Thyroid gland (tissue), 4 donors: ENCODE results near the gene BPIFA1.

Source experiments
- POLR2A ChIP-seq, 2 donors: fragments of 450-650 bp; IDR thresholded peaks; one replicate each; pipeline ENCODE4 v1.6.1; 2017; ENCODE audit warnings: antibody characterized with exemption in 2 of 2, mild to moderate bottlenecking in 2 of 2, moderate library complexity in 1 of 2
- TF ChIP-seq, protein P1 (sequence below), 6 experiments: fragments of 200-600 bp in 3 of 6; fragments of 450-650 bp in 3 of 6; sonication (generic) in 3 of 6; IDR thresholded peaks; one replicate each; pipeline ENCODE4 v1.5.1; 2016 to 2019; ENCODE audit warnings: antibody characterized with exemption in 6 of 6, mild to moderate bottlenecking in 2 of 6, inconsistent platforms in 1 of 6, moderate library complexity in 1 of 6

DNA sequence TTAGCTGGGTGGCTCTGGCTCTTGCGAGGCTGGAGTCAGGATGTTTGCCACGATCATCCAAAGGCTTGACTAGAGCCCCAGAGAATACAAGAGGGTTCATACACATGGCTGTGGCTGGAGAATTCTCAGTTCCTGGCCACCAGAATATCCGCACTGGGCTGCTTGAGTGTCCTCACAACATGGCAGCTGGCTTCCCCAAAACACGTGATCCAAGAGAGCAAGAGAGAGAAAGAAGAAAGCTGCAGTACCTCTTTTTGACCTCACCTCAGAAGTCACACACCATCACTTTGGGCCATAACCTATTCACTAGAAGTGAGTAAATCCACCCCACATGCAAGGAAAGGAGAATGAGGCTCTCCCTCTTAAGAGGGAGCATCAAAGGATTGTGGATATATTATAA, 25.7 kb downstream of the BPIFA1 start:
- TF ChIP-seq, protein P1, sequence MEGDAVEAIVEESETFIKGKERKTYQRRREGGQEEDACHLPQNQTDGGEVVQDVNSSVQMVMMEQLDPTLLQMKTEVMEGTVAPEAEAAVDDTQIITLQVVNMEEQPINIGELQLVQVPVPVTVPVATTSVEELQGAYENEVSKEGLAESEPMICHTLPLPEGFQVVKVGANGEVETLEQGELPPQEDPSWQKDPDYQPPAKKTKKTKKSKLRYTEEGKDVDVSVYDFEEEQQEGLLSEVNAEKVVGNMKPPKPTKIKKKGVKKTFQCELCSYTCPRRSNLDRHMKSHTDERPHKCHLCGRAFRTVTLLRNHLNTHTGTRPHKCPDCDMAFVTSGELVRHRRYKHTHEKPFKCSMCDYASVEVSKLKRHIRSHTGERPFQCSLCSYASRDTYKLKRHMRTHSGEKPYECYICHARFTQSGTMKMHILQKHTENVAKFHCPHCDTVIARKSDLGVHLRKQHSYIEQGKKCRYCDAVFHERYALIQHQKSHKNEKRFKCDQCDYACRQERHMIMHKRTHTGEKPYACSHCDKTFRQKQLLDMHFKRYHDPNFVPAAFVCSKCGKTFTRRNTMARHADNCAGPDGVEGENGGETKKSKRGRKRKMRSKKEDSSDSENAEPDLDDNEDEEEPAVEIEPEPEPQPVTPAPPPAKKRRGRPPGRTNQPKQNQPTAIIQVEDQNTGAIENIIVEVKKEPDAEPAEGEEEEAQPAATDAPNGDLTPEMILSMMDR (IDR thresholded peaks at IDR 0.05) = no peak
- no peak for TF ChIP-seq POLR2A (IDR thresholded peaks at IDR 0.05)
